DND-41 (cell line): ENCODE measurements around the gene CCAR1.

ENCODE experiments used
- CTCF ChIP-seq: IDR thresholded peaks from 2 replicates; pipeline ENCODE4 v1.5.1; 2012; ENCODE audit warnings: borderline replicate concordance, low read length, moderate library complexity, mild to moderate bottlenecking; ENCODE audit not compliant: poor library complexity, severe bottlenecking; ENCODE audit errors: extremely low read depth
- EZH2 ChIP-seq: IDR thresholded peaks from 3 replicates; pipeline ENCODE4 v1.6.1; 2012; ENCODE audit warnings: borderline replicate concordance, low read depth, mild to moderate bottlenecking, moderate library complexity, low read length, inconsistent platforms; ENCODE audit not compliant: severe bottlenecking

GRCh38 chr10:68813559-68813958, 92.5 kb downstream of the CCAR1 start:
- no peak for TF ChIP-seq CTCF
- no peak for TF ChIP-seq EZH2
